GM04503 (cell line): Measurements from ENCODE around the gene MYRF.

ENCODE experiments used
- DNase-seq: peaks from one replicate; pipeline ENCODE4 v3.0.0-alpha.2; 2012; ENCODE audit warnings: low read depth

Gene MYRF

DNA sequence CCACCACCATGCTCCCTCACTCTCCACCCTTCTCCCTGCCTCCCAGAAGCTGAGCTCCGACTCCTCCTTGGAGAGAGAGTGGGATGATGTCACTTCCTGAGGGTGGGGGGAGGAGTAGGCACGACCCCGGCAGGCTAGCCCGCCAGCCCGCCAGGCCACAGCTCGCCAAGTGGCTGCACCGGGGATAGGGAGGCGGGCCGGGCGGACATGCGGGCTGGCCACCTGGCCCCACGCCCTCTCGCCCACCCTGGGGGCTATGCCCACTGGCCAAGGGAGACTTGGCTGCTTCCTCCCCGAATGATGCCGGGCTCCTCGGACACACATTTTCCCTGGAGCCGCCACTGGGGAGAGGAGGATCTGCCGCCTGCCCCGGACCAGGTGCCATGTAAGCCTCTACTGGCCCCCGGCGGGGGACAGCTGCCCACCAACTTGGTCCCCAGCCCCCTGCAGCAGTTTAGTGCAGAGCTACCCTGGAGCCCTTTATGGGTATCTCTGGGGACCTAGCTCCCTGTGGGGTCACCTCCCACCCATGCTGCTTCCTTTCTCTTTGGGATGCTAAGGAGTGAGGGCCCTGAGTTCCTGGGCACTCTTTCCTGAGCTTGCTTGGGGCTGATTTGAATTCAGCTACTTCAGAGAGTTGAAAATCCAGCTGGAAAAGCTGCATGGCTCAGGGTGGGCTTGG is 33.7 kb upstream of the MYRF start:
- DNase-seq, result no peak

- DNase-seq, result no peak
Observed at GRCh38 chr11:61719978-61720377, 32.5 kb upstream of the MYRF start.

- DNase-seq, result no peak
Observed at GRCh38 chr11:61720597-61720996, 31.8 kb upstream of the MYRF start.

GRCh38 chr11:61724437-61724836 is 28.0 kb upstream of the MYRF start:
- no peak for DNase-seq

DNA sequence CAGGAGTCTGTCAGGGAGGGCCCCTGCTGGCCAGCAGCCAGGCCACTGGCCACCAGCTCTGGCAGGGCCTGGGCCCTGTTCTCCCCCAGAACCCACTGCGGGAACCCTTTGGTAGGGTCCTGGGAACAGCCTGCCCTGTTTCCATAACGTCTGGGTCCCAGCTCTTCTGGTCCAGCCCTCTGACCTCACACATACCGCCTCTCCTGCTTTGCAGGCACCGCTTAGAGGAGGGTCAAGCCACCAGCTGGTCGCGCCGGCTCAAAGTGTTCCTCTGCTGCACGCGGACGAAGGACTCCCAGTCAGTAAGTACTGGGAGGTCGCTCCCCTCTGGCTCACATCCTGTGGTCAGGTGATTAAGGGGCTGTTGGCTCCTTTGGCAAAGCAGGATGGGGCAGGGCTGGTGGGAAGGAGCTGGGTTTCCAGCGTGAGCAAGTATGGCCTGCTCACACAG is 26.6 kb upstream of the MYRF start:
- DNase-seq, result no peak

GRCh38 chr11:61726775-61727174 is 25.7 kb upstream of the MYRF start:
- DNase-seq, result no peak

DNA sequence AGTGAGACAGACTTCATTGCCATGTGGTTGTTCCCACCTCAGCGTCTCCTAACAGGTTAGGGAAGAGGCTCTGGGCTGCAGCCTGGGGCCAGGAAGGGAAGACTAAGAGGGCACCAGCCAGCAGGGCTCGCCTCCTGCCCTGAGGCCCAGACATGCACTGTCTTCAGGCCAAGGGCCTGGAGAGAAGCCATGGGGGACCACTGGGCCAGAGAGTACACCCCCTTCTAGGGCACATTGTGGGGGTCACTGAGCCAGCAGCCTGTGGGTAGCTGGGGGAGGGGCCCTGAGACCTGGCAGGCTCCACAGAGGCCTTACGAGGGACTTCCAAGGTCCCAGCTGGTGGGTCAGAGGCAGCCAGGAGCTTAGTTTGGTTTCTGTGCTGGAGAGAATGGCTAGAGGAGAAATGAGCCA is 25.0 kb upstream of the MYRF start:
- no peak for DNase-seq

- DNase-seq, result no peak
Observed at GRCh38 chr11:61728066-61728939, 24.1 kb upstream of the MYRF start.

DNA sequence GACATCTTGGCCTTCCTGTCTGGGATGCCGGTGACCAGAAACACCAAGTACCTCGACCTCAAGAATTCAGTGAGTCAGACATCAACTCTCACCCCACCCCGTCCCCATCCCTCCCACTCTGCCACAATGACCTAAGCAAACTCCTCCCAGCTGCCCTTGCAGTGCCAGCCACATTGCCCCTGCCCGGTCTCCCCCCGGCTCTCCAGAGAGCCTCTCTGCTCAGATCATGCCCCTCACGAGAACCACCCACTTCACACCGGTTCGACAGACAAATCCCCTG is 23.6 kb upstream of the MYRF start:
- DNase-seq, result no peak

- DNase-seq, result no peak
Observed at GRCh38 chr11:61730240-61730994, 22.0 kb upstream of the MYRF start.

- no peak for DNase-seq
Observed at GRCh38 chr11:61731211-61731951, 21.1 kb upstream of the MYRF start.

DNA sequence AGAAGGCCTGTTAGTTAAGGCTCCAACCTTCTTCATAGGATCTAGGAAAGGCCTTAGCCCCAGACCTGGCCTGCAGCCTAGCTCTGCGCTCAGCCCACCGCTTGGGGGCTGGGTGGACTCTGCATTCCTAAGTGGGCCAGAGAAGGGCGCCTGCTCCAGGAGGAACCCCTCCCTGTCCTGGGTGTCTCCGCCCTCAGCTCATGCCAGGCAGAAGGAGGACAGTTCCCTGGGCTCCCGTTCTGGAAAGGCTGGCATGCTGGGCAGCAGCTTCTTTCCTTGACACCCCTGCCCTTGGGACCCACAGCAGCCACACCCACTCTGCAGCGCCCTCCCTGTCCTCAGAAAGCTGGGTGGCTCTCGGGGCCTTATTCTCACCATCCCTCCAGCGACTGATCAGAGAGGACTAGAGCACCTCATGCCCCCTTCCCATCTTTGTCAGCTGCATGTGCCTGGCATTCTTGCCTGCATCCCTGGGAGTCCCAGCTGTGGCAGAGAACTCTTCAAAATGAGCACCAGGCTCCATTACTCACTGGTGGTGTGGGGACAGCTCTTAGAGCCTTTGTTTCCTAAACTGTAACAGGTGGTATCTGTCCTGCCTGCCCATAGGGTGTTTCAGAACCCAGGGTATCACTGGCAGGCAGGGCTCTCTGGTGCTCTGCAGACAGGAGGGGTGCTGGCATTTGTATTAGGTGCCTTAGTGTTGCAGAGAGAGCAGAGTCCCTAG is 20.3 kb upstream of the MYRF start:
- DNase-seq, result no peak

GRCh38 chr11:61732705-61733104 is 19.7 kb upstream of the MYRF start:
- DNase-seq, result no peak

- DNase-seq, result no peak
Observed at GRCh38 chr11:61733120-61733978, 19.1 kb upstream of the MYRF start.

- no peak for DNase-seq
Observed at GRCh38 chr11:61734767-61735166, 17.7 kb upstream of the MYRF start.

DNA sequence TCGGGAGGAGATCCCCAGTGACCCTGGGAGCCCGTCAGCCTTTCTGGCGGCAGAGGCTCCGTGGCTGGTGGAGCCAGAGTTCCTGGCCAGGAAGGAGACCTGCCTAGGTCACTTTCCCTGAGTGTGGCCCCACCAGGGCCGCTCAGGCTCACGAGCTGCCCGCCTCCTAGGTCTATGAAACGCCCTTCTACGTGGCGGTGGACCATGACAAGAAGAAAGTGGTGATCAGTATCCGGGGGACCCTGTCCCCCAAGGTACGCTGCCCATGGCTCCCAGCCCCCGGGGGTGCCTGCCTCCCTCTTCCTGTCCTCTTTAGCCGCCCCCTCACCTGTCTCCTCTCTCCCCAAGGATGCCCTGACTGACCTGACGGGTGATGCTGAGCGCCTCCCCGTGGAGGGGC is 17.0 kb upstream of the MYRF start:
- no peak for DNase-seq

GRCh38 chr11:61736310-61736709 is 16.1 kb upstream of the MYRF start:
- no peak for DNase-seq

DNA sequence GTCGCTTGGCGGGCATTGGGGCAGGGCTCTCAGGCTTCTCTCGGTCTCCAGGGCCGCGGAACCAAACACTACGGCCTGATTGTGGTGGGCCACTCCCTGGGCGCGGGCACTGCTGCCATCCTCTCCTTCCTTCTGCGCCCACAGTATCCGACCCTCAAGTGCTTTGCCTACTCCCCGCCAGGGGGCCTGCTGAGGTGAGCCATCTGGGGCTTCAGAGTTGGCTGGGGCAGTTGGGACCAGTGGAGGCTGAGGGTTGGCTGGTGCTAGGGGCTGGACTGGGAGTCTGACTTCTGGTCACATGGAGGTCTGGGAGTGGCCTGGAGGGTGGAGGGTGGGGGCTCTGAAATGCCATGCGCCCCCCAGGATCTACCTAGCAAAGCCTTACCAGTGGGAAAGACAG is 15.3 kb upstream of the MYRF start:
- DNase-seq, result no peak

GRCh38 chr11:61737636-61738386 is 14.6 kb upstream of the MYRF start:
- DNase-seq, result no peak

GRCh38 chr11:61738776-61739175 is 13.7 kb upstream of the MYRF start:
- DNase-seq, result no peak
